Measurements from ENCODE around the gene GLRX5.

DNA sequence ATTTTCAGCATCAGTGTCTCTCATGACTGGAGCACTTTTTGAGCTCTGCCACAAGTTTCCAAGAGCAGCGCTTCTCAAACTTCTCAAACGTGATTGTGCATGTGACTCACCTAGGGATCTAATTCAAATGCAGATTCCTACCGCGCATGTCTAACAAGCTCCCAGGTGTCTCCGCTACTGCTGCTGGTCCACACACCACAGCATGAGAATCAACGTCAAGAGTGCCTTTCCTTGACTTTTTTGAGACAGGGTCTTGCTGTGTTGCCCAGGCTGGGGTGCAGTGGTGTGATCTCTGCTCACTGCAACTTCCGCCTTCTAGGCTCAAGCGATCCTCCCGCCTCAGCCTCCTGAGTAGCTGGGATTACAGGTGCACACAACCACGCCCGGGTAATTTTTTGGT is 22.4 kb downstream of the GLRX5 start:
- TF ChIP-seq, protein P1, sequence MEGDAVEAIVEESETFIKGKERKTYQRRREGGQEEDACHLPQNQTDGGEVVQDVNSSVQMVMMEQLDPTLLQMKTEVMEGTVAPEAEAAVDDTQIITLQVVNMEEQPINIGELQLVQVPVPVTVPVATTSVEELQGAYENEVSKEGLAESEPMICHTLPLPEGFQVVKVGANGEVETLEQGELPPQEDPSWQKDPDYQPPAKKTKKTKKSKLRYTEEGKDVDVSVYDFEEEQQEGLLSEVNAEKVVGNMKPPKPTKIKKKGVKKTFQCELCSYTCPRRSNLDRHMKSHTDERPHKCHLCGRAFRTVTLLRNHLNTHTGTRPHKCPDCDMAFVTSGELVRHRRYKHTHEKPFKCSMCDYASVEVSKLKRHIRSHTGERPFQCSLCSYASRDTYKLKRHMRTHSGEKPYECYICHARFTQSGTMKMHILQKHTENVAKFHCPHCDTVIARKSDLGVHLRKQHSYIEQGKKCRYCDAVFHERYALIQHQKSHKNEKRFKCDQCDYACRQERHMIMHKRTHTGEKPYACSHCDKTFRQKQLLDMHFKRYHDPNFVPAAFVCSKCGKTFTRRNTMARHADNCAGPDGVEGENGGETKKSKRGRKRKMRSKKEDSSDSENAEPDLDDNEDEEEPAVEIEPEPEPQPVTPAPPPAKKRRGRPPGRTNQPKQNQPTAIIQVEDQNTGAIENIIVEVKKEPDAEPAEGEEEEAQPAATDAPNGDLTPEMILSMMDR (IDR thresholded peaks at IDR 0.05): no peak
- TF ChIP-seq POLR2A (IDR thresholded peaks at IDR 0.05): no peak

All from uterus (tissue), 2 donors.